Osteocyte (in vitro differentiated cells): ENCODE measurements around the gene IFIT1B. TPM values are rescaled to one million over a fixed set of nuclear protein-coding genes. Genes with fewer than 3 reads are reported as not detected.
"Not testable (repeated sequence)": the region's sequence is repeated elsewhere in the genome, so short reads cannot be mapped to it uniquely, and the experiment has no call there.

ENCODE experiments used
- DNase-seq: peaks from one replicate; pipeline ENCODE4 v3.0.0; 2021; ENCODE audit warnings: mixed read lengths; ENCODE audit not compliant: unreplicated experiment; ENCODE audit errors: extremely low spot score
- H3K27ac Mint-ChIP-seq: one replicate; pipeline ENCODE4 v1.8.0; 2021; ENCODE audit warnings: mild to moderate bottlenecking, mixed read lengths; ENCODE audit not compliant: unreplicated experiment
- H3K27me3 Mint-ChIP-seq: one replicate; pipeline ENCODE4 v1.8.0; 2021; ENCODE audit warnings: mixed read lengths; ENCODE audit not compliant: unreplicated experiment
- H3K36me3 Mint-ChIP-seq: one replicate; pipeline ENCODE4 v1.8.0; 2021; ENCODE audit warnings: mixed read lengths; ENCODE audit not compliant: unreplicated experiment
- H3K4me1 Mint-ChIP-seq: one replicate; pipeline ENCODE4 v1.8.0; 2021; ENCODE audit warnings: mixed read lengths; ENCODE audit not compliant: unreplicated experiment
- H3K4me3 Mint-ChIP-seq: one replicate; pipeline ENCODE4 v1.8.0; 2021; ENCODE audit warnings: mild to moderate bottlenecking, moderate library complexity, mixed read lengths; ENCODE audit not compliant: unreplicated experiment
- H3K9me3 Mint-ChIP-seq: one replicate; pipeline ENCODE4 v1.8.0; 2021; ENCODE audit warnings: mixed read lengths; ENCODE audit not compliant: unreplicated experiment
- CTCF ChIP-seq: fragments of 200-600 bp; sonication (generic); IDR thresholded peaks from 2 replicates; pipeline ENCODE4 v1.5.0; 2021; ENCODE audit warnings: antibody characterized with exemption, mild to moderate bottlenecking, moderate library complexity
- total RNA-seq: library from RNA; stranded (reverse); gene quantifications from 2 replicates; pipeline ENCODE4 v1.2.1, GENCODE V29; 2021

IFIT1B gene
- total RNA-seq, 1 donor from 2014 or later, result not detected

- DNase-seq, result no peak
- Mint-ChIP-seq H3K4me3 (no peak overlapping the region), H3K9me3 (no peaks in the 10 kb centered on the region), H3K27ac (no peak overlapping the region), H3K4me1 (peaks cover 30% of the 10 kb centered on the region), H3K36me3 (peaks cover 5% of the 10 kb centered on the region), H3K27me3 (no peaks in the 10 kb centered on the region)
- TF ChIP-seq CTCF, result no peak
Measured at GRCh38 chr10:89345367-89346000, 32.4 kb upstream of the IFIT1B start.

- peaks cover 42% of the 10 kb centered on the region for H3K4me1 Mint-ChIP-seq
- TF ChIP-seq CTCF, result no peak
- no peaks in the 10 kb centered on the region for H3K36me3 Mint-ChIP-seq
- no peak for DNase-seq
- H3K27ac Mint-ChIP-seq, result no peak overlapping the region
- H3K4me3 Mint-ChIP-seq, result no peak overlapping the region
- H3K9me3 Mint-ChIP-seq, result no peaks in the 10 kb centered on the region
- no peaks in the 10 kb centered on the region for H3K27me3 Mint-ChIP-seq
Measured at GRCh38 chr10:89346405-89347254, 31.2 kb upstream of the IFIT1B start.

GRCh38 chr10:89347701-89348457 lies 30.0 kb upstream of the IFIT1B start:
- Mint-ChIP-seq H3K27me3 (no peaks in the 10 kb centered on the region), H3K27ac (peak overlapping the region; percentile 64), H3K36me3 (no peaks in the 10 kb centered on the region), H3K9me3 (no peaks in the 10 kb centered on the region), H3K4me3 (no peak overlapping the region), H3K4me1 (peaks cover 45% of the 10 kb centered on the region)
- DNase-seq, result no peak
- no peak for TF ChIP-seq CTCF

GRCh38 chr10:89348481-89348880 lies 29.4 kb upstream of the IFIT1B start:
- Mint-ChIP-seq H3K36me3 (no peaks in the 10 kb centered on the region), H3K4me3 (no peak overlapping the region), H3K9me3 (no peaks in the 10 kb centered on the region), H3K27ac (no peak overlapping the region), H3K4me1 (peaks cover 46% of the 10 kb centered on the region), H3K27me3 (no peaks in the 10 kb centered on the region)
- no peak for DNase-seq
- TF ChIP-seq CTCF, result no peak

GRCh38 chr10:89348975-89349374 lies 28.9 kb upstream of the IFIT1B start:
- Mint-ChIP-seq H3K4me3 (no peak overlapping the region), H3K36me3 (peaks cover 2% of the 10 kb centered on the region), H3K27ac (peak overlapping the region; percentile 24), H3K9me3 (peaks cover under 1% of the 10 kb centered on the region), H3K4me1 (peaks cover 48% of the 10 kb centered on the region), H3K27me3 (no peaks in the 10 kb centered on the region)
- TF ChIP-seq CTCF, result no peak
- no peak for DNase-seq

GRCh38 chr10:89350631-89351315 lies 27.1 kb upstream of the IFIT1B start:
- H3K9me3 Mint-ChIP-seq, H3K27me3 Mint-ChIP-seq, H3K36me3 Mint-ChIP-seq, DNase-seq: not testable (repeated sequence)
- H3K4me3 Mint-ChIP-seq, result peak overlapping the region; percentile 9
- peak overlapping the region; percentile 99 for H3K27ac Mint-ChIP-seq
- peaks cover 50% of the 10 kb centered on the region for H3K4me1 Mint-ChIP-seq
